GM19438 (cell line): ENCODE measurements around the gene USP40.

Experiments
- ATAC-seq: cut with Tn5 transposase; IDR thresholded peaks from one replicate; pipeline ENCODE4 v1.9.1; 2021; ENCODE audit warnings: low read depth; ENCODE audit not compliant: unreplicated experiment

Gene USP40

GRCh38 chr2:233435436-233436190, 131.0 kb downstream of the USP40 start:
- no peak for ATAC-seq

GRCh38 chr2:233434666-233435330, 131.8 kb downstream of the USP40 start:
- ATAC-seq = no peak

GRCh38 chr2:233433794-233434193, 132.8 kb downstream of the USP40 start:
- ATAC-seq = no peak

GRCh38 chr2:233433029-233433428, 133.6 kb downstream of the USP40 start:
- ATAC-seq = no peak

- no peak for ATAC-seq
Measured at GRCh38 chr2:233430651-233431050, 135.9 kb downstream of the USP40 start.

- no peak for ATAC-seq
Measured at GRCh38 chr2:233430081-233430480, 136.5 kb downstream of the USP40 start.

GRCh38 chr2:233429175-233429897, 137.2 kb downstream of the USP40 start:
- no peak for ATAC-seq

- no peak for ATAC-seq
Measured at GRCh38 chr2:233428438-233428837, 138.1 kb downstream of the USP40 start.

- no peak for ATAC-seq
Measured at GRCh38 chr2:233428008-233428407, 138.6 kb downstream of the USP40 start.

- ATAC-seq = no peak
Measured at GRCh38 chr2:233426619-233427342, 139.8 kb downstream of the USP40 start.
